Tibial artery (tissue), 4 donors: ENCODE results near the gene ARRDC2.
"Not testable (repeated sequence)": the region's sequence is repeated elsewhere in the genome, so short reads cannot be mapped to it uniquely, and the experiment has no call there.

Experiments used
- DNase-seq, 2 donors: peaks; one replicate each; pipeline ENCODE4 v3.0.0-alpha.2; 2019
- H3K27ac ChIP-seq, 2 donors: fragments of 200-600 bp; sonication (generic) in 1 of 2; 1 replicate in 1 of 2; 2 replicates in 1 of 2; pipeline ENCODE4 v1.5.1; 2018 to 2019; ENCODE audit warnings: mild to moderate bottlenecking in 1 of 2
- H3K27me3 ChIP-seq, 2 donors: fragments of 200-600 bp; sonication (generic) in 1 of 2; one replicate each; pipeline versions ENCODE4 v1.5.1 to v1.6.0; 2016 to 2019
- H3K36me3 ChIP-seq, 3 donors: fragments of 200-600 bp; sonication (generic) in 2 of 3; one replicate each; pipeline ENCODE4 v1.5.1; 2016 to 2019; ENCODE audit warnings: mild to moderate bottlenecking in 2 of 3
- H3K4me1 ChIP-seq, 4 donors: fragments of 200-600 bp; sonication (generic) in 2 of 4; 1 replicate in 3 of 4; 2 replicates in 1 of 4; pipeline ENCODE4 v1.5.1; 2016 to 2019
- H3K4me3 ChIP-seq, 2 donors: fragments of 200-600 bp; sonication (generic) in 1 of 2; 1 replicate in 1 of 2; 2 replicates in 1 of 2; pipeline ENCODE4 v1.5.1; 2018 to 2019; ENCODE audit warnings: mild to moderate bottlenecking in 2 of 2
- H3K9me3 ChIP-seq, 3 donors: fragments of 200-600 bp; sonication (generic) in 1 of 3; one replicate each; pipeline ENCODE4 v1.5.1; 2016 to 2019
- CTCF ChIP-seq, 2 experiments: fragments of 200-600 bp in 1 of 2; fragments of 450-650 bp in 1 of 2; IDR thresholded peaks; one replicate each; pipeline ENCODE4 v1.5.1; 2017 to 2019; ENCODE audit warnings: antibody characterized with exemption in 2 of 2, mild to moderate bottlenecking in 1 of 2, moderate library complexity in 1 of 2
- intact Hi-C: fragments of 100-400 bp; cut with DNase I; formaldehyde crosslinking; loops from one replicate; pipeline ENCODE4 v1.15.0; 2023; ENCODE audit warnings: low total_unique reads

The ARRDC2 gene

GRCh38 chr19:18023622-18024251, 15.8 kb downstream of the ARRDC2 start:
- H3K36me3 ChIP-seq, result no peaks in the 10 kb centered on the region
- intact Hi-C loops, result no loop called here
- H3K27ac ChIP-seq, result peak overlapping the region; percentile 83 to 94
- no peaks in the 10 kb centered on the region for H3K27me3 ChIP-seq
- H3K4me3 ChIP-seq, result no peak overlapping the region
- no peaks in the 10 kb centered on the region for H3K9me3 ChIP-seq
- H3K4me1 ChIP-seq, result peaks cover 12 to 59% (median 49%) of the 10 kb centered on the region in 4 donors
- no peak for TF ChIP-seq CTCF (IDR thresholded peaks at IDR 0.05)
- DNase-seq, result peak; percentile 94

DNA sequence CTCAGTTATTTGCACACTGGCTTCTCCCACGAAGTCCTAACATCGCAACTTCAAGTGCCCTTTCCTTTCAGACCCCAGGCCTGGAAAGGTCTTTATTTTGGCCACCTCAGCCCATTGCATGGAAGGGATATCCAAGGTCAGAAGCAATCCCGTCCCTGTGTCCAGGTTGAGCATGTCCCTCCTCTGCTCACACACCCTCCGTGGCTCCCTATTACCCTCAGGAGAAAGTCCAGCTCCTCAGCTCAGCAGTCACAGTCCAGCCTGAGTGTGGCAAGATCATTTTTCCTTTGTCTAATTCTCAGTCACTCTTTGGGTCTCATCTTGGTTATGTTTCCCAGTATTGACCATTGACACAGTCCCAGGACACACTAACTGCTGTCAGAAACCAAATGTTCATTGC, 19.2 kb downstream of the ARRDC2 start:
- intact Hi-C loops, result no loop called here
- H3K27me3 ChIP-seq, result no peaks in the 10 kb centered on the region
- H3K4me3 ChIP-seq, result no peak overlapping the region
- DNase-seq, result no peak
- H3K9me3 ChIP-seq, result no peaks in the 10 kb centered on the region
- no peak for TF ChIP-seq CTCF (IDR thresholded peaks at IDR 0.05)
- H3K4me1 ChIP-seq, result peaks cover 0 to 37% (median 17%) of the 10 kb centered on the region in 4 donors
- H3K36me3 ChIP-seq, result no peaks in the 10 kb centered on the region
- no peak overlapping the region for H3K27ac ChIP-seq

DNA sequence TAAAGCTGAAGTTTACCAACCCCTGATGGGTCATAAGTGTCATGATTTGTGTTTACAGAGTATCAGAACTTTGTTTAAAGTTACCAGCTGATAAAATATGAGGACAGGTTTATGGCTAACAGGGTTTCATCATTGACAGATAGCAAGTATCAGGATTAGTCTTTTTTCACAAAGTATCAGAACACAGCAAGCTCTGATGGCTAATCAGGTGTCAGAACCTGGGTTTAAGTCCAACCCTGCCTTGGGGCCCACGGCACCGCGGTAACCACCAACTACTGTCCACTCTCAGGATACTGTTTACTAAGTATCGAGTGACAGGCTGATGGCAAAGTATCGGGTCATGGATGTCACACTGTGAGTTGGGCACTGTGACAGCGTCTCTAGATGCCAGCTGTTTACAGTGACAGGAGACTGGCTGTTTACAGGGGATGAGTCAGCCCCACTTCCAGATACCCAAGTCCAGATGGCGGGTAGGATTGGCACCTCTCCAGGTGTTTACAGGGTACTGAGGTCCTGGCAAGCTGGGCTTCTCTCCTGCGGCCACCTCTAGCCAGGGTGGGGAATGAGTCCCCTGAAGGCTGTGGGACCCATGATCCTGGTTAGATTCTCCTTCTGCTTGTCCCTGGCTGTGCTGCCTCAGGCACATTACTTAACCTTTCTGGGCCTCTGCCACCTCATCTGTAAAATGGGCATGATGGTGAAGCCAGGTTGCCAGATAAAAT, 21.8 kb downstream of the ARRDC2 start:
- no peak for TF ChIP-seq CTCF (IDR thresholded peaks at IDR 0.05)
- Histone ChIP-seq H3K36me3 (no peaks in the 10 kb centered on the region), H3K27ac (peak overlapping the region in 1 of 2 donors; percentile 13), H3K9me3 (no peaks in the 10 kb centered on the region), H3K4me1 (peaks cover 0 to 15% (median 0%) of the 10 kb centered on the region in 4 donors), H3K4me3 (no peak overlapping the region), H3K27me3 (no peaks in the 10 kb centered on the region)
- no peak for DNase-seq
- intact Hi-C loops, result no loop called here

GRCh38 chr19:18031401-18031800, 23.4 kb downstream of the ARRDC2 start:
- not testable (repeated sequence) for DNase-seq

GRCh38 chr19:18032102-18032501, 24.1 kb downstream of the ARRDC2 start:
- H3K27me3 ChIP-seq, H3K36me3 ChIP-seq, H3K4me3 ChIP-seq, H3K27ac ChIP-seq, intact Hi-C loops, DNase-seq, H3K9me3 ChIP-seq: not testable (repeated sequence)
- peaks cover 0 to 15% (median 0%) of the 10 kb centered on the region in 4 donors for H3K4me1 ChIP-seq

More at GRCh38 chr19:18031401-18031800, 23.4 kb downstream of the ARRDC2 start:
- H3K9me3 ChIP-seq, H3K27ac ChIP-seq, intact Hi-C loops, H3K27me3 ChIP-seq, H3K4me3 ChIP-seq, H3K36me3 ChIP-seq: not testable (repeated sequence)
- H3K4me1 ChIP-seq, result peaks cover 0 to 15% (median 0%) of the 10 kb centered on the region in 4 donors

- H3K4me3 ChIP-seq, result no peak overlapping the region
Measured at GRCh38 chr19:18041054-18041453, 33.1 kb downstream of the ARRDC2 start.

More at GRCh38 chr19:18041054-18041453, 33.1 kb downstream of the ARRDC2 start:
- peaks cover 0 to 19% (median 16%) of the 10 kb centered on the region in 4 donors for H3K4me1 ChIP-seq
- no peaks in the 10 kb centered on the region for H3K36me3 ChIP-seq
- no peaks in the 10 kb centered on the region for H3K27me3 ChIP-seq
- no peak overlapping the region for H3K27ac ChIP-seq
- DNase-seq, result no peak
- H3K9me3 ChIP-seq, result no peaks in the 10 kb centered on the region
- intact Hi-C loops, result no loop called here
- no peak for TF ChIP-seq CTCF (IDR thresholded peaks at IDR 0.05)
